Activated T-cell treated with anti-CD3 and anti-CD28 coated beads, Interleukin-2, amount 50 U/mL, for 24 hours (primary cell): ENCODE measurements around the gene CACNA1G.
A peak's percentile ranks its signal among the peaks of the same experiment; 100 is the strongest.

Experiments used
- DNase-seq: peaks from one replicate; pipeline ENCODE4 v3.0.0-alpha.2; 2020
- H3K27ac Mint-ChIP-seq: 2 replicates; pipeline ENCODE4 v1.8.0; 2020; ENCODE audit warnings: mild to moderate bottlenecking, mixed read lengths
- H3K27me3 Mint-ChIP-seq: 2 replicates; pipeline ENCODE4 v1.8.0; 2020; ENCODE audit warnings: mixed read lengths
- H3K36me3 Mint-ChIP-seq: 2 replicates; pipeline ENCODE4 v1.8.0; 2020; ENCODE audit warnings: low read depth, mixed read lengths
- H3K4me1 Mint-ChIP-seq: 2 replicates; pipeline ENCODE4 v1.8.0; 2020; ENCODE audit warnings: low read depth, mixed read lengths
- H3K4me3 Mint-ChIP-seq: 2 replicates; pipeline ENCODE4 v1.8.0; 2020; ENCODE audit warnings: mild to moderate bottlenecking, moderate library complexity, mixed read lengths
- H3K9me3 Mint-ChIP-seq: 2 replicates; pipeline ENCODE4 v1.8.0; 2020; ENCODE audit warnings: mixed read lengths

CACNA1G gene

DNA sequence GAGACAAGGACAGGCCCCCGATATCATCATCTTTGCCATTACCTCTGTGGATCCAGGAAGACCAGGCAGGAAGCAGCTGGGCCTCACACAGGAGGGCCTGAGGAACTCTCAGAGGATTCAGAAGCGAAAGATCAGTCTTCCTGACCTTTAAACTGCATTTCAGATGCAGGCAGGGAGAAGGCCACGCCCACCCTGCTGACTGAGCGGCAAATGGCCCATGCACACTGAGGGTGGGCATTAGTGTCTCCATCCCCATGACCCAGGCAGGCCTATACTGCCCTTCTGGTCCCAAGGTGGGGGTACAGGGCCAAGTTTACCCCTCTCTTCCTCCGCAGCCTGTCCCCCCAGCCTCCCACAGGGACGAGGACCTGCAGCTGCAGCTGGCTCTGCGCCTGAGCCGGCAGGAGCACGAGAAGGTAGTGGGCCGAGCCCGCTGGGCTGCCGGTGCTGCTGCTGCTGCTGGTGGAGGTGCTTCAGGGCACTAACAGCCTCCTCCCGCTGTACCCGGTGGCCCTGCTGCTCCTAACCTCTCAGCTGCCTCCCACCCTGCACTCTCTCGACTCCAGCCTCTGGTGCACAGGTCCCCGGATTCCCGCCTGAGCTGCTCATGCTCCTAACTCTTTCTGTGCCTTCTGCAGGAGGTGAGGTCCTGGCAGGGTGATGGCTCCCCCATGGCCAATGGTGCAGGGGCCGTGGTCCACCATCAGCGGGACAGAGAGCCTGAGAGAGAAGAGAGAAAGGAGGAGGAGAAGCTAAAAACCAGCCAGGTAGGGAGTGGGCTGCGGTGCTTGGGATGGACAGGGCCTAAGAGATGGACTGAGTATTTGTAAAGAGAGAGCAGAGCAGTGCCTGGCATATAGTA lies 21.7 kb upstream of the CACNA1G start:
- no peak for DNase-seq
- H3K27ac Mint-ChIP-seq = peak overlapping the region; percentile 17
- H3K9me3 Mint-ChIP-seq = no peaks in the 10 kb centered on the region
- H3K4me3 Mint-ChIP-seq = no peak overlapping the region
- H3K4me1 Mint-ChIP-seq = peaks cover 20% of the 10 kb centered on the region
- H3K27me3 Mint-ChIP-seq = peaks cover 17% of the 10 kb centered on the region
- H3K36me3 Mint-ChIP-seq = no peaks in the 10 kb centered on the region

DNA sequence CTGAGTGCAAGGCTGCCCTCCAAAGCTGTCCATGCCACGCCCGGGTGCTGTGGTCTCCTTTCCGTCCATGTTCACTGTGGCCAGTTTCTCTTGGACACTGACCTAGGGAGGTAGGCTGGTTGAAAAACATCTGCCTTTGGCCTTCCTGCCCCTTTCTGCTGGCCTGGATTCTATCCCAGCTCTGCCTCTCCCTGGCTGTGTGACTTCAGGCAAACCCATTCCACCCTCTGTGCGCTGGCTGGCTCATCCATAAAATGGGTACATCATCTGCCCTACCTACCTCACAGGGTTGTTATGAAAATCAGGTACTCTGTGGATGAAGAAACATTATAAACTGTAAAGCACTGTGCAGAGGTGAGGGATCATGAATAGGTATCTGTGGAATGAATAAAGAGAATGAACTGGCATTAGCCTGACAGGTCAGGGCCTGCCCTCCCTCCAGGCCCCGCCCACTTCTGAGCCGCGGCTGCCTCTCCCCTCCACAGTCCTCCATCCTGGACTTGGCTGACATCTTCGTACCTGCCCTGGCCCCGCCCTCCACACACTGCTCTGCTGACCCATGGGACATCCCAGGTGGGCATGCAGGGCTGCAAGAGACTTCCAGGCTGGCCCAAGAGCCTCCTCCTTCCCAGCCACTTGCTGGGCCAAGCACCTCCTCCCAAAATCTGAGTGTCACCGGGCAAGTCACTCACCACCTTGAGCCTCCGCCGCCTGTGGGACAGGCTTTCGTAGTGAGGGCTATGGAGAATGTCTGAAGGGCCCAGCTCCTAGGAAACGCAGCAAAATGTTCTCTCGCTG lies 20.6 kb upstream of the CACNA1G start:
- no peak overlapping the region for H3K27ac Mint-ChIP-seq
- peaks cover 15% of the 10 kb centered on the region for H3K4me1 Mint-ChIP-seq
- no peak for DNase-seq
- no peaks in the 10 kb centered on the region for H3K9me3 Mint-ChIP-seq
- H3K36me3 Mint-ChIP-seq = no peaks in the 10 kb centered on the region
- peaks cover 14% of the 10 kb centered on the region for H3K27me3 Mint-ChIP-seq
- H3K4me3 Mint-ChIP-seq = no peak overlapping the region

DNA sequence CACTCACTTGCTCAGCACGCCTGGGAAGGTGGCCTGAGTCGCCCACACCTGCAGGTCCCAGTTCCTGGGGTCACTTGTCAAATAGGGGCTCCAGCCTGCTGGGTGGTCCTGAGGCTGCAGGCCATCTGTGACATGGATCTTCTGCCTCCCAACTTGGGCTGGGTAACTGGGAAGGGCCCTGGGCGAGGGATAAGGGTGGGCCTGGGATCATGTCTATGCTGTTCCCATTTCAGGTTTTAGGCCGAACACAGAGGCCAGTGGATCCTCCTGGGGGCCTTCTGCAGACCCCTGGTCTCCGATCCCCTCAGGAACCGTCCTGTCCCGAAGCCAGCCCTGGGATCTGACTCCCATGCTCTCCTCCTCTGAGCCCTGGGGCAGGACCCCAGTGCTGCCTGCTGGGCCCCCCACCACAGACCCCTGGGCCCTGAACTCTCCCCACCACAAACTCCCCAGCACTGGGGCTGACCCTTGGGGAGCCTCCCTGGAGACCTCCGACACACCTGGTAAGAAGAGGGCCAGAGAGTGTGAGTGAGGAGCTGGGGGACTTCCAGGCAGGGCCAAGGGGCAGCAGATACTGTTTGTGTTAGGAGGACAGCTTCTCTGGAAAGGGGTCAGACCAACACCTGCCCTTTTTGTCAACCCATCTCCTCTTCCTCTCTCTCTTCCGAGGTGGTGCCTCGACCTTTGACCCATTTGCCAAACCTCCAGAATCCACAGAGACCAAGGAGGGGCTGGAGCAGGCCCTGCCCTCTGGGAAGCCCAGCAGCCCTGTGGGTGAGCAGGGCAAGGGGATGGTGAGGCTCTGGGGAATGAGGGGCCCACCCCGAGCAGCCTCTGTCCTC lies 19.7 kb upstream of the CACNA1G start:
- no peak for DNase-seq
- Mint-ChIP-seq H3K27me3 (peaks cover 10% of the 10 kb centered on the region), H3K9me3 (no peaks in the 10 kb centered on the region), H3K4me1 (peaks cover 15% of the 10 kb centered on the region), H3K36me3 (no peaks in the 10 kb centered on the region), H3K27ac (no peak overlapping the region), H3K4me3 (no peak overlapping the region)

DNA sequence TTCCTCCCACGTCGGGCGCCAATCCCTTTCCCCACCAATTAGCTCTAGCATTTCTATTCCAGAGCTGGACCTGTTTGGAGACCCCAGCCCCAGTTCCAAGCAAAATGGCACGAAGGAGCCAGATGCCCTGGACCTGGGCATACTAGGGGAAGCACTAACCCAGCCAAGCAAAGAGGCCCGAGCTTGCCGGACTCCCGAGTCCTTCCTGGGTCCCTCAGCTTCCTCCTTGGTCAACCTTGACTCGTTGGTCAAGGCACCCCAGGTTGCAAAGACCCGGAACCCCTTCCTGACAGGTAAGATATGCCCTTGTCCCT lies 19.2 kb upstream of the CACNA1G start:
- H3K9me3 Mint-ChIP-seq = no peaks in the 10 kb centered on the region
- peak overlapping the region; percentile 70 for H3K4me3 Mint-ChIP-seq
- peaks cover 15% of the 10 kb centered on the region for H3K4me1 Mint-ChIP-seq
- no peaks in the 10 kb centered on the region for H3K36me3 Mint-ChIP-seq
- H3K27ac Mint-ChIP-seq = no peak overlapping the region
- no peak for DNase-seq
- H3K27me3 Mint-ChIP-seq = peaks cover 13% of the 10 kb centered on the region

DNA sequence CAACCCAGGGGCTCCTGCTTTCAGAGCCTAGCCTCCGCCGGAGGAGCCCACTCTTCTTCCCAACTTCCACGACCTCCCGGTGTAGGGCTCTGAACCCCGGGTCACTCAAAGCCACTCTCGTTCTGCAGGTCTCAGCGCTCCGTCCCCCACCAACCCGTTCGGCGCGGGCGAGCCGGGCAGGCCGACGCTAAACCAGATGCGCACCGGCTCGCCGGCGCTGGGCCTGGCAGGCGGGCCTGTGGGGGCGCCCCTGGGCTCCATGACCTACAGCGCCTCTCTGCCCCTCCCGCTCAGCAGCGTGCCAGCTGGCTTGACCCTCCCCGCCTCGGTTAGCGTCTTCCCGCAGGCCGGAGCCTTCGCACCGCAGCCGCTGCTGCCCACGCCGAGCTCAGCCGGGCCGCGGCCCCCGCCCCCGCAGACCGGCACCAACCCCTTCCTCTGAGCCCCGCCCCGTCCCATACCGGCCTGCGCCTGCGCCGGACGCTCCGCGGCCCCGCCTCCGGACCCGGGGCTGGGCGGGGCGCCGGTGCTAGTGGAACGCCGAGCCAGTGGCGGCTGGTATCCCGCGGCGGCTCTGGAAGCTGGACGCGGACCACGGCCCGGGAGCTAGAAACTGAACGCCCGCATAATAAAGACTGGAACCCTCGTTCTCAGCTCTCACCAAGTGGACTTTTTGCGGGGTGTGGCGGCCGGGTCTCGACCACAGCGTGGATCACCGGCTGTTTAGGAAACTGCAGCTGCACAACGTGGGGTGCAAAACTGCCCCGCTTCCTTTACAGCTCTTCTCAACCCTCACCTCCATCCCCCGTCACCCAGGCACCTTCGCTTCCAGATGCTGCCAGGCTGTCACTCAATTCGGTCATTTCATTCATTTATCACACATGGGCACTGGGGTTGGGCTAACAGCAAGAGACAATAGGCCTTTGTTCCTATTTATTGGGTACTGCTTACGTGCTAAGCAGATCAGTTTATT lies 18.5 kb upstream of the CACNA1G start:
- Mint-ChIP-seq H3K4me3 (peak overlapping the region; percentile 78), H3K27ac (no peak overlapping the region), H3K36me3 (no peaks in the 10 kb centered on the region), H3K27me3 (peaks cover 13% of the 10 kb centered on the region), H3K4me1 (peaks cover 17% of the 10 kb centered on the region), H3K9me3 (no peaks in the 10 kb centered on the region)
- DNase-seq = peak; percentile 94

DNA sequence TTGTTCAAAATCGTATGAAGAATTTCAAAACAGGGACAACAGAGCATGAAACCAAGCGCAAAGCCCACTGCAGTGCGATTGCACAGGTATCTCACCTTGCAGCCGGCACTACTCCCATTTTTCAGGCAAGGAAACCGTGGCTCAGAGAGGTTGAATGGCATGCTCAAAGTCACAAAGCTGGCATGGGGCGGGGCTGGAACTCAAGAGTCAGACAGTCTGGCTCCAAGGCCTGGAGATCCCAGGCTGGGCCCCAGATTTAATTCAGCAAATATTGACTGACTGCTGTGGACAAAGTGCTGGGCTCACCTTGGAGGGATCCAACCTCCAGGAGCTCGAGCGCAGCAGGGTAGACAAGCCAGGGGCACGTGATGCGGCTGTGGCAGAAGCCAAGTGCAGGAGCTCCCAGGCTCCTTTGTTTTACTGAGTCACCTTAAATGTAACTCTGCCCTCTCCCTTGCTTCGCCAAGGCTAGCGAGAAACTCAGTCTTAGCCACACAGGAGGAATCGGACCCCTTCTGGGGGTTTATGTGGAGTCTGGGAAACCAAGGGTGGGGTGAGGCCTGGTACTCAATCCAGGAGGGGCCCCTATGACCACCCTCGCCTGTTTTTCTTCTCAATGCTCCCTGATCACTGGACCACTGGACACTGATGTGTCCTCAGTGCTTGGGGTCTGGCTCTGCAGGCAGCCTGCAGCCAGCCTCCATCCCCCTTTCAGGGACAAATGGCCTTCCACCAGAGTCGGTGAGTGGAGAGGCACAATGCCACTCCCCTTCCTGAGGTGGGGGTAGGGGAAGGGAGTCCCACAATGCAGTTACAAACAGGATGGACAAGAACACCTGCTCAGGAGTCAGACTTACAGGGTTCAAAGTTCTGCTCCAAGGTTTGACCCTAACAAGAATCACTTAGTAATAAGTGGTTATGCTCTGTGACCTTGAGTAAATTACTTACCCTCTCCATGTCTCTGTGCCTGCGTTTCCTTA lies 17.4 kb upstream of the CACNA1G start:
- no peak overlapping the region for H3K27ac Mint-ChIP-seq
- H3K4me3 Mint-ChIP-seq = peak overlapping the region; percentile 78
- no peaks in the 10 kb centered on the region for H3K36me3 Mint-ChIP-seq

DNA sequence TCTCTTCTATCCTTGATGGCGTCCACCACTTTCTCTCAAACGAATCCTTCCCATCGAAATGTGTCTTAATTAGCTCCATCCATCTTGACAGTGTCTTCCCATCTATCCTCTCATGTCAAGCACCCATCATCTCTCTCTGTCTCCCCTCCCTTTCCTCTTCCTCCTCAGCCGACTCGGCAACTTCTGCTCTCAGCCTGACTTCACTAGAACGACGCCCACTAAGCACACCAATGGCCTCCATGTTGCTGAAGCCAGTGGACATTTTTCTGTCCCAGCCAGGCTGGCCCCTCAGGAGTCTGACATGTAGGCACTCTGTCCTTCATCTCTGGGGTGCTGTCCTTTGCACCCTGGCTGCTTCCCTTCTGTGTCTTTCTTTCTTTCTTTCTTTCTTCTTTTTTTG lies 16.0 kb upstream of the CACNA1G start:
- Mint-ChIP-seq H3K36me3 (no peaks in the 10 kb centered on the region), H3K27ac (no peak overlapping the region), H3K27me3 (peaks cover 13% of the 10 kb centered on the region), H3K4me3 (no peak overlapping the region), H3K4me1 (peaks cover 20% of the 10 kb centered on the region), H3K9me3 (no peaks in the 10 kb centered on the region)
- DNase-seq = no peak

More for the DNA sequence above, 17.4 kb upstream of the CACNA1G start:
- DNase-seq = no peak
- Mint-ChIP-seq H3K9me3 (no peaks in the 10 kb centered on the region), H3K27me3 (peaks cover 13% of the 10 kb centered on the region), H3K4me1 (peaks cover 20% of the 10 kb centered on the region)

DNA sequence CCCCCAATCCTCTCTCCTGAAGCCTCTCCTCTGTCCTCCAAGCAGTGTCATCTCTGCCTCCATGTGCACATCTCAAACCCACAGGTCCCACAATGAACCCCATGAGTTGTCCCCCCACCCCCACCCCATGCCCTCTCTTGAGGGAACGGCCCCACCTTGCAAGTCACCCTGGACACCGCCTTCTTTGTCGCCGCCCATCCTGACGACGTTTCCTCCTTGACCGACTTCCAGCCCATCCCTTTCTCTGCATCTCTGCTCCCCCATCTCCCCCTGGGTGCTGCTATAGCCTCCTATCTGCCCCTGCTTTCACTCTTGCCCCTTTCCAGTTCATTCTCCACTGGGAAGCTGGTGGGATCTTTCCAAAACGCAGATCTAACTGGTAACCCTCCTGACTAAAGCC lies 15.2 kb upstream of the CACNA1G start:
- Mint-ChIP-seq H3K27ac (no peak overlapping the region), H3K36me3 (no peaks in the 10 kb centered on the region), H3K9me3 (no peaks in the 10 kb centered on the region), H3K27me3 (peaks cover 13% of the 10 kb centered on the region), H3K4me1 (peaks cover 20% of the 10 kb centered on the region), H3K4me3 (no peak overlapping the region)
- no peak for DNase-seq

DNA sequence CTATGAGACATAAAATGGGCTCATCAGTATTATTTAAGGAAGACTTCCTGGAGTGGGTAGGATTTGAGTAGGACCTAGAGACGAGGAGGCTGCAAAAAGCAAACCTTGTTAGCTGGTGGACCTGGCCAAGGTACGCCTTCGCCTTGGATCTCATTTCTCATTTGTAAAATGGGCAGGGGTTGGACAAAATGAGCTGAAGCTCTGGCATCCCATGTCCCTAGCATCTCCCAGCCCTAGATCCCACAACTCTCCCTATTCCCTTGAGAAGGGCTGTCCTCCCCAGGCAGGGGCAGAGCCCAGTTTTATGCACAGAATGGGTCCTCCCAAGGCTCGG lies 13.8 kb upstream of the CACNA1G start:
- Mint-ChIP-seq H3K27ac (no peak overlapping the region), H3K9me3 (no peaks in the 10 kb centered on the region), H3K4me3 (peak overlapping the region; percentile 8), H3K4me1 (peaks cover 14% of the 10 kb centered on the region), H3K36me3 (no peaks in the 10 kb centered on the region), H3K27me3 (peaks cover 13% of the 10 kb centered on the region)
- no peak for DNase-seq

DNA sequence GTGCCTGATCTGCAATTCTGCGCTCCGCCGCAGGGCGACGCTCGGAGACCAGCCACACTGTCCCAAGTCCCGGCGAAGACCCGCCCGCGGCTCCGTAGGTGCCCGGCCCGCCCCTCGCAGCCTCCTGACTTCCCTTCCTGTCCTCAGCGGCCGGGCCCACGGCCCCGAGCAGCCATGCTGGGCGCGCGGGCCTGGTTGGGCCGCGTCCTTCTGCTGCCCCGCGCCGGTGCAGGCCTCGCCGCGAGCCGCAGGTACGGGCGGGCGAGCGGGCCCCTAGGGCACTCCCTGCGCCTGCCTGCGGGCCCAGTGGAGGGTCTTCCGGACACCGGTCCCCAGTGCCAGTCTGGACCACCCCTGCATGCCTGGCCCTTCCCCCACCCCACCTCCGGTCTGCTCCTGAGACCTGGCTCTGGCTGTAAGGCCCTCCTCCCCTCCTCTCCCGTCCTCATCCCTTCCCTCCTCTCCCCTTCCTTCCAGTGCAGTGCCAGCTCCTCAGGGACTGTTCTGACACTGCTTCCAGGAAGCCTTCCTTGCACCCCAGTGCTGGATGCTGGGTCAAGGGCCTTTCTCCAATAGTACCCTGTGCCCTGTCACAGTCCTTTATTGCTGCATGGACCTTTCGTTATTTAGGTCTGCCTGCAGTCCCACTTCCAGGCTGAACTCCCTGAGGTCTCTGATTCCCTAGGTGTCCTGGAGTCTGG lies 13.3 kb upstream of the CACNA1G start, which contains the start of gene SPATA20:
TSS of gene SPATA20 (plus strand) at position 140 of the 701 bp plus-strand sequence. CDS start at position 175, 35 bp downstream.
- H3K27me3 Mint-ChIP-seq = peaks cover 13% of the 10 kb centered on the region
- peak within 1 kb of the TSS; percentile 66 for H3K4me3 Mint-ChIP-seq
- peaks cover 10% of the 10 kb centered on the region for H3K4me1 Mint-ChIP-seq
- peak within 1 kb of the TSS; percentile 7 for H3K27ac Mint-ChIP-seq
- DNase-seq = peak; percentile 89
- no peaks in the 10 kb centered on the region for H3K9me3 Mint-ChIP-seq
- H3K36me3 Mint-ChIP-seq = no peaks in the 10 kb centered on the region

DNA sequence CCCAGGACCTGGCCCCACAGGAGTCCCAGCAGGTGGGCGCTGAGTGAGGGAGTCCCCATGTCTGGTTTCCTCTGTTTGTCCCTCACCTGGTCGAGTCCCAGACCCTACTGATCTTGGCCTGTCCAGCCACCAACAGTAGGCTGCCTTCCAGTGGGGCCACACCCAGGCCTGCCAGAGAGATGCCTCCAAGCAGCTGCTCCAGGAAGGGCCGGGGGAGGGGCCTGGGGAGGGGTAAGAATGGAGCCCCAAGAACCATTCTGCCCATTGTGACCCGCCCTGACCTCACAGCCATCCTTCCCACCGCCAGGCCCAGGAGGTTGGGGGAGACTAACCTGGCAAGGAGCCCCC lies 12.8 kb upstream of the CACNA1G start:
- DNase-seq = no peak
- Mint-ChIP-seq H3K27me3 (peaks cover 13% of the 10 kb centered on the region), H3K36me3 (no peaks in the 10 kb centered on the region), H3K4me1 (peaks cover 5% of the 10 kb centered on the region), H3K27ac (no peak overlapping the region), H3K4me3 (peak overlapping the region; percentile 66), H3K9me3 (no peaks in the 10 kb centered on the region)

DNA sequence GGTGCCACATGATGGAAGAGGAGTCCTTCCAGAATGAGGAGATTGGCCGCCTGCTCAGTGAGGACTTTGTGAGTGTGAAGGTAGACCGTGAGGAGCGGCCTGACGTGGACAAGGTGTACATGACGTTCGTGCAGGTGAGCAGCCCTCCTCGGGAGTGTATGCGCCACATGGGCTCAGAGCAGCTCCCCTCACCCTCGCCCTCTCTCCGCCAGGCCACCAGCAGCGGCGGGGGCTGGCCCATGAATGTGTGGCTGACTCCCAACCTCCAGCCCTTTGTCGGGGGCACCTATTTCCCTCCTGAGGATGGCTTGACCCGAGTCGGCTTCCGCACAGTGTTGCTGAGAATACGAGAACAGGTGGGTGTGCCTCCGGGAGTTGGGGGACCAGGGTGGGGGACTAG lies 11.7 kb upstream of the CACNA1G start:
- Mint-ChIP-seq H3K9me3 (no peaks in the 10 kb centered on the region), H3K4me1 (peaks cover 5% of the 10 kb centered on the region), H3K27me3 (peaks cover 13% of the 10 kb centered on the region), H3K36me3 (no peaks in the 10 kb centered on the region), H3K27ac (no peak overlapping the region), H3K4me3 (no peak overlapping the region)
- DNase-seq = no peak
